GM21360 (cell line): ENCODE measurements around the gene SLCO1B1.

Source experiments
- ATAC-seq: cut with Tn5 transposase; IDR thresholded peaks from one replicate; pipeline ENCODE4 v1.9.1; 2021; ENCODE audit warnings: mild to moderate bottlenecking, moderate library complexity; ENCODE audit not compliant: unreplicated experiment

The SLCO1B1 gene

DNA sequence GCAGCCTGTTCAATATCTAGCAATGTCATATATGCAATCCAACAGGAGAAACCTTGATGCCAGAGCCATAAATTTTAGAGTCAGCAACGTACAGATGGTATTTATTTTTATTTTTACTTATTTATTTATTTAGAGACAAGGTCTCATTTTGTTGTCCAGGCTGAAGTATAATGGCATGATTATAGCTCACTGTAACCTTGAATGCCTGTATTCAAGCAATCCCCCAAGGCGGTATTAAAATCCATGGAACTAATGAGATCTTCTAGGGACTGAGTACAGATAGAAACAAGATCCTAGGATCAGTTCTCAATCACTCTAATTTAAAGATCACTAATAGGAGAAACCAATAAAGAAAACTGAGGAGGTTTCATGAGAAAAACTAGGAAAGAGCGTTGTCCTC, 89.3 kb downstream of the SLCO1B1 start:
- ATAC-seq, result no peak

DNA sequence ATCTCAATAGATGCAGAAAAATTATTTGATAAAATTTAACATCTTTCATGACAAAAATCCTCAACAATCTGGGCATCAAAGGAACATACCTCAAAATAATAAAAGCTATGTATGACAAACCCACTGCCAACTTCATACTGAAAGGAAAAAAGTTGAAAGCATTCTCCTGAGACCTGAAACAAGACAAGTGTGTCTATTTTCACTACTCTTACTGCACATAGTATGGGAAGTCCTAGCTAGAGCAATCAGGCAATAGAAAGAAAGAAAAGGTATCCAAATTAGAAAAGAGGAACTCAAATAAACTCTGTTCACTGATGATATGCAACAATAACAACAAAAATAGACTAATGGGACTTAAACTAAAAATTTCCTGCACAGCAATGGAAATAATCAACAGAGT, 90.1 kb downstream of the SLCO1B1 start:
- no peak for ATAC-seq

DNA sequence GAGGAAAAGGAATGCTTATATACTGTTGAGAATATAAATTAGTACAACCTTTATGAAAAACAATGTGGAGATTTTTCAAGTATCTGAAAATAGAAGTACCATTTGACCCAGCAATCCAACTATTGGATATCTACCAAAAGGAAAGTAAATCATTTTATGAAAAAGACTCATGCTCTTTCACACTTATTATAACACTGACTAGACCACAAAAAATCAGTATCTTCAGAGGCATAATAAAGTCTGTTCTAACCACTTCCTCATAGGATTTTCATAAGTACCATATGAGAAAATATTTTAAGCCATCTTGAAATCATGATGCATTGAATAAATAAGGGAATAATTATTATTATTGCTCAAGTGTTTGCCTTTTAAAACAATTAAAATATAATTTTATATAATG, 90.8 kb downstream of the SLCO1B1 start:
- no peak for ATAC-seq

DNA sequence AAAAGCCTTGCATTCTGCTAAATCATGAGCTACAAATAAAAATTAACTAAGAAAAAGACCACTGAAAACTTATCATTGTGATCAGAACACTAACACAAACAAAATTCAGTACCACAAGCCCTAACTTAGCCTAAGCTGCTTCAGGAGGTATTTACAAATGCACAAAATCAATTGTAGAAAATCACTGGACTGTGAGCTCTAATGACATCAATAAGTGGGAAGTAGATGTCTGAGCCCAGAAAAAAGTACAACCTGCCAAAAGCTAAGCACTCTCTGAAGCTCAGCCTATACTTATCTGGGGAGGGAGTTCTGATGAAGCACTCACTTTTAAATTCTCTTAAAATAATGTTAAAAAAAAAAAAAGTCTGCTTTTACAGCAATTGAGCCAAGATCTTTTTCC, 92.9 kb downstream of the SLCO1B1 start:
- no peak for ATAC-seq

DNA sequence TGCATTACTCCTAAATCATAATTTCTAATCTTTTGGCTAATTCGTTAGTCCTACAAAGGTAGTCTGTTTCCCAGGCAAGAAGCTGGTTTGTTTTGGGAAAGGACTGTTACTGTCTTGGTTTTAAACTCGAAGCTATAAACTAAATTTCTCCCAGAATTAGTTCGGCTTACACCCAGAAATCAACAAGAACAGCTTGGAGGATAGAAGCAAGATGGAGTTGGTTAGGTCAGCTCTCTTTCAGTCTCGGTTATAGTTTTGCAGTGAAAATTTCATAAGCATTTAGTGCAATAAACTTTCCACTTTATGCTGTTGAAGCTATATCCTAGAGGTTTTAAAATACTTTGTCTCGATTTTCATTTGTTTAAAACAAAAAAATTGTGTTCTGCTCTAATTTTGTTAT, 103.4 kb downstream of the SLCO1B1 start:
- ATAC-seq, result no peak

DNA sequence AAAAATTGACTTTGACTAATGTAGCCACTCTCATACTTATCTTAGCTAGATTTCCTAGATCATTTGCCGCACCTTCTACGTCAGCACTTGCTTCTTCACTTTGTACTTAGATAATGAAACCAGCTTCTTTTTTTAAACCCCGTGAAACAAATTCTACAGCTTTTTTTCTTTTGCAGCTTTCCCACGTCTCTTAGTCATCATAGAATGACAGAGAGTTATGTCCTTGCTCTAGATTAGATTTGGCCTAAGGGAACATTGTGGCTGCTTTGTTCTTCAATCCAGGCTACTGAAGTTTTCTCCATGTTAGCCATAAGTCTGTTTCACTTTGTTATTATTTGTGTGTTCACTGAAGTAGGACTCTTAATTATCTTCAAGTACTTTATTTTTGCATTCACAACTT, 108.9 kb downstream of the SLCO1B1 start:
- ATAC-seq, result no peak

DNA sequence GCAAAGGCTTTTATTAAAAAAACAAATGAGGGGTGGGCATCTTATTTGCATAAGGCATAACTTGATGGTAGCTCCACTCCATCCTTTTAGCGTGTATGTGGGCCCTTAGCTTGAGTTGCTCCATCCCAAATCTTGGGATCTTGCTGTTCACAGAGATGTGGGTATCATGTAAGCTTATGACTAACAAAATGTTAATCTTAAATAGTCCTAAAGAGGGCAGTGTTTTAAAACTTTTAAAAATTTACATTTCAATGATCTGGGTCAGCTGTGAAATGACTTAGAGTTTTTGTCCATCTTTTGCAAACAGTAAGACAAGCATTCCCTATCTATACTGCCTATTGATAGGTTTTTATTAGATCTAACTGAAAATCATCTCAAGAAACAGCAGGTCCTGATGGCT, 117.7 kb downstream of the SLCO1B1 start:
- no peak for ATAC-seq

DNA sequence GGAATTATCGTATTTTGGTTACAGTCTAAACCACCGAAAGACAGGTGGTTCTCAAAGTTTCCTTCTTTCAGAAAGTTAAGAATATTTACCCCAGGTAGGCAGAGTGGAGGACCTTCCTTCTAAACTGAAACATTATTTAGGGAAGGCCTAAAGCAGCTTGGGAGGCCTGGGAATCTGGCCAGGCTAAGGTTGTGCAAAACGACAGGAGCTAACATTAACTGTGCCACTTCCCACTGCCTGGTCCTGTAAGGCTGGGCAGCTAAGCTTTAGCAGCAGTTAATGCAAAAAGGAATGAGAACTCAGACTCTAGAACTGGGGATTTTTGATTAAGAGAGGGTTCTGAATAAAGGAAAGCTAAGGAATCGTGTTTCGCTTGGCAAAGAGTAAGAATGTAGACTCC, 121.1 kb downstream of the SLCO1B1 start:
- ATAC-seq, result no peak

DNA sequence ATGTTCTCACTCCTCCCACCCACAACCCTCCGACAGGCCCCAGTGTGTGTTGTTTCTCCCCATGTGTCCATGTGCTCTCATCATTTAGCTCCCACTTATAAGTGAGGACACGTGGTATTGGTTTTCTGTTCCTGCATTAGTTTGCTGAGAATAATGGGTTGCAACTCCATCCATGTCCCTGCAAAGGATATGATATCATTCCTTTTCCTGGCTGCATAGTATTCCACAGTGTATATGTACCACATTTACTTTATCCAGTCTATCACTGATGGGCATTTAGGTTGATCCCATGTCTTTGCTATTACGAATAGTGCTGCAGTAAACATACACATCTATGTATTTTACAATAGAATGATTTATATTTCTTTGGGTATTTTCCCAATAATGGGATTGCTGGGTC, 126.2 kb downstream of the SLCO1B1 start:
- ATAC-seq, result no peak

DNA sequence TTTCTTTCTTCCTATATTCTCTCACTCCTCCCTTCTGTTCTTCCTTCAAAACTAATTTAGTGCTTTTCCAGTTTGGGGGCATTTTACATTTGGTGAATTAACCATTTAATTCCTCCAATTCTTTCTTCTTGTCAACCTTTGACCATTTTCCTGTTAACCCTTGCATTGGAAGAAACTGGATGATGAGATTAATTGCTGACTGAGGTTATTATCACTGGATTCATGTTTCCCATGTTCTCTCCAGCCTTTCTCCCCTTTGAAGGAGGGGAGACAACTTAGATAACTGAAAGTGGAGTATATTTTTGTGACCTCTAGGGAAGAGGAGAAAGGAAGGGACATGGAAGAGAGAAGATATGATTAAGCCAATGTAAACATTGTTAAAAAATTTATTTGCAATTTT, 133.2 kb downstream of the SLCO1B1 start:
- no peak for ATAC-seq

DNA sequence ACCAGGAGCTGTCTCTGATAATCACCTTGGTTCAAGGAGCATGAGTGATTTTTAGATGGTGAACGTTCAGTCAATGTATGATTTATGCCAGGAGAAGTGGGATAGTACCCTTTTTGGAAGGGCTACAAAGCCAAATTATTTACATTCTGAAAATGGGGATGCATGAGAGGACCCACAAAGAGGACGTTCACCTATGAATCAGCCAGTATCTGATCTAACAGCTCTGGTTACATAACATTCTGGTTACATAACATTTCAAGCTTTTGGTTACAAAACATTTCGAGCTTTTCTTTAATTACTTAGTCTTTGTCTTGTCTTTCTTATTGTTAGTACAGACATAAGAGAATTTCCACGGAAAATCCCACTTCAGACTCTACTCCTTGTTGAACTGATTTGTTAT, 134.9 kb downstream of the SLCO1B1 start:
- ATAC-seq, result no peak

DNA sequence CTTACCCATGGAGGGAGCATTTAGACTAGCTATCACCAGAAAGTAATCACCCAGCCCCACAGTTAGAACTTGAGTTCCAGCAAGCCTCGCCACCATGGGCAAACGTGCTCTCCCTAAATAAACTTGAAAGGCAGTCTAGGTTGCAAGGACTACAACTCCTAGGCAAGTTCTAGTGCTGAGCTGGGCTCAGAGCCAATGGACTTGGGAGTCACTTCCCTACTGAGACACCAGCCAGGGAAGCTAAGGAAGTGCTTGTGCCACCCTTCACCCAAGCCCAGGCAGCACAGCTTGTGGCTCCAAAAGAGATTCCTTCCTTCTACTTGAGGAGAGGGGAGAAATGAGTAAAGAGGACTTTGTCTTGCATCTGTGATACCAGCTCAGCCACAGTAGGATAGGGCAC, 145.8 kb downstream of the SLCO1B1 start:
- no peak for ATAC-seq
